WTC11 (cell line): ENCODE measurements around the gene RNPEPL1.

Source experiments
- ATF3 ChIP-seq: sonication (generic); formaldehyde crosslinking; conservative IDR thresholded peaks from 2 replicates; pipeline ENCODE4 v1.8.1; 2022; ENCODE audit warnings: mild to moderate bottlenecking, missing genetic modification reagents
- CREB1 ChIP-seq: sonication (generic); formaldehyde crosslinking; IDR thresholded peaks from 2 replicates; pipeline ENCODE4 v1.8.0; 2023; ENCODE audit warnings: mild to moderate bottlenecking, missing genetic modification reagents
- CREM ChIP-seq: sonication (generic); formaldehyde crosslinking; IDR thresholded peaks from 2 replicates; pipeline ENCODE4 v1.8.1; 2022; ENCODE audit warnings: mild to moderate bottlenecking, missing genetic modification reagents, moderate library complexity
- CTCF ChIP-seq: fragments of 200-600 bp; IDR thresholded peaks from 2 replicates; pipeline ENCODE4 v1.8.0; 2022; ENCODE audit warnings: antibody characterized with exemption
- E2F1 ChIP-seq: sonication (generic); formaldehyde crosslinking; IDR thresholded peaks from 2 replicates; pipeline ENCODE4 v1.8.0; 2022; ENCODE audit warnings: mild to moderate bottlenecking, missing genetic modification reagents
- E2F5 ChIP-seq: sonication (generic); formaldehyde crosslinking; IDR thresholded peaks from 2 replicates; pipeline ENCODE4 v1.8.1; 2022; ENCODE audit warnings: mild to moderate bottlenecking, moderate library complexity, missing genetic modification reagents
- ESRRA ChIP-seq: sonication (generic); formaldehyde crosslinking; IDR thresholded peaks from 2 replicates; pipeline ENCODE4 v1.8.1; 2022; ENCODE audit warnings: mild to moderate bottlenecking, missing genetic modification reagents, borderline replicate concordance
- JUN ChIP-seq: sonication (generic); formaldehyde crosslinking; IDR thresholded peaks from 2 replicates; pipeline ENCODE4 v1.8.0; 2023; ENCODE audit warnings: mild to moderate bottlenecking, missing genetic modification reagents
- MLX ChIP-seq: sonication (generic); formaldehyde crosslinking; IDR thresholded peaks from 2 replicates; pipeline ENCODE4 v1.8.1; 2023; ENCODE audit warnings: mild to moderate bottlenecking, missing genetic modification reagents, moderate library complexity
- SMAD4 ChIP-seq: sonication (generic); formaldehyde crosslinking; IDR thresholded peaks from 2 replicates; pipeline ENCODE4 v1.8.0; 2022; ENCODE audit warnings: mild to moderate bottlenecking, missing genetic modification reagents
- ZNF121 ChIP-seq: sonication (generic); formaldehyde crosslinking; IDR thresholded peaks from 2 replicates; pipeline ENCODE4 v1.8.0; 2023; ENCODE audit warnings: missing genetic modification reagents
- ZNF232 ChIP-seq: sonication (generic); formaldehyde crosslinking; IDR thresholded peaks from 2 replicates; pipeline ENCODE4 v1.8.0; 2022; ENCODE audit warnings: mild to moderate bottlenecking, missing genetic modification reagents

- TF ChIP-seq CTCF (no peak), SMAD4 (CRISPR knock-in tag) (no peak), JUN (CRISPR knock-in tag) (no peak), E2F5 (CRISPR knock-in tag) (no peak), ESRRA (CRISPR knock-in tag) (no peak), E2F1 (CRISPR knock-in tag) (no peak), ATF3 (no peak), MLX (no peak), ZNF121 (CRISPR knock-in tag) (no peak), ZNF232 (CRISPR knock-in tag) (no peak), CREB1 (CRISPR knock-in tag) (no peak), CREM (CRISPR knock-in tag) (no peak)
Measured at GRCh38 chr2:240578488-240578887, 10.2 kb downstream of the RNPEPL1 start.
